ENCODE data around the gene NANOS1.
A peak's percentile ranks its signal among the peaks of the same experiment; 100 is the strongest.

GRCh38 chr10:119029613-119030420 is at the start of gene NANOS1:
- TF ChIP-seq CTCF (IDR thresholded peaks at IDR 0.05; ENCODE audit: low read depth, low read length) (no peak), POLR2A (IDR thresholded peaks at IDR 0.05; ENCODE audit: extremely low read depth, insufficient read length) (peak; percentile 68), MYC (IDR thresholded peaks at IDR 0.05; ENCODE audit: low read depth, low read length) (0 out of 2 replicates have a peak, but pooled peaks have one; percentile 25)

All from NB4 (cell line).